PFSK-1 (cell line): ENCODE measurements around the gene HP1BP3.

Experiments used
- FOXP2 ChIP-seq: optimal IDR thresholded peaks from 2 replicates; pipeline ENCODE3; 2011; ENCODE audit warnings: borderline replicate concordance, control low read depth, inconsistent platforms; ENCODE audit not compliant: insufficient read depth; ENCODE audit errors: extremely low read length, extremely low read depth
- POLR2AphosphoS5 ChIP-seq: IDR thresholded peaks from 2 replicates; pipeline ENCODE4 v1.6.1; 2012; ENCODE audit warnings: low read depth, mild to moderate bottlenecking, control low read depth, low read length, moderate library complexity
- REST ChIP-seq, 2 experiments: IDR thresholded peaks; 2 replicates each; pipeline versions ENCODE4 v1.6.1 to v1.8.0; 2011 to 2012; ENCODE audit warnings: low read depth in 2 of 2, low read length in 2 of 2, control low read depth in 1 of 2, inconsistent platforms in 1 of 2, mild to moderate bottlenecking in 1 of 2, moderate library complexity in 1 of 2; ENCODE audit not compliant: insufficient read depth in 1 of 2
- SIN3A ChIP-seq: IDR thresholded peaks from 2 replicates; pipeline ENCODE4 v1.6.1; 2012; ENCODE audit warnings: mild to moderate bottlenecking, low read length, moderate library complexity, borderline replicate concordance; ENCODE audit not compliant: insufficient read depth
- TAF1 ChIP-seq: IDR thresholded peaks from 2 replicates; pipeline ENCODE4 v1.6.1; 2012; ENCODE audit warnings: low read length, control low read depth, borderline replicate concordance; ENCODE audit not compliant: insufficient read depth

- no peak for TF ChIP-seq TAF1
- TF ChIP-seq REST (IDR thresholded peaks at IDR 0.05; ENCODE audit: insufficient read depth in 1 of 2, low read depth in 2 of 2, low read length in 2 of 2) = no peak
- no peak for TF ChIP-seq SIN3A
- no peak for TF ChIP-seq POLR2AphosphoS5
- TF ChIP-seq FOXP2 = no peak
These were observed 3.7 kb upstream of the HP1BP3 start for GRCh38 chr1:20790785-20791184.
